ENCODE results near the gene XIRP1.

DNA sequence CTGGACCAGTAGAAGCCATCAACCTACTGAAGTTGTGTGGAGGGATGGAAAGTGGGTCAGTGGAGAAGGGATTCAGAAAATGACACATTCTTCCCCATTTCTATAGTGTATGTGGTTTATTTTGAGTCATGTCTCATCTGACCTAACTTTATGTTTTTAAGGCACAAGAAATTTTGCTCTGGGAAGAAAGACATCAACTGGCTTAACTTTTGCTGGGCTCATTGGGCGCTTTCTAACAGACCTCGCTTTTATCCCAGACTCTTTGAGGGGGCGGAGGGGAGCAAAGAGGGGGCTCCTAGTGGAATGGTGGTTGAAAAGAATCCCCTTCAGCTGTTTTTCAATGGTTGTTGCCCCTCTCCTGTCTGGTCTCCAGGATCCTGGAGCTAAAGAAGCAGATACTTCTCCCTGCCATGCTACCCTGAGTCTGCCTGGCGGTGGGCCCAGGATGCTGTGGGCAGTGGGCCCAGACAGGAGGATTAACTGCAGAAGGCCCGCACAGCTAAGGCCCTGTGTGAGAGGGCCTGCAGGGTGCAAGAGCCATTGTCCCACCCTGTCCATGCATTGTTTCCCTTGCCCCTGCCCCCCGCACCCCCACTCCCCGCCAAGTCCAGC lies 53.5 kb downstream of the XIRP1 start:
- TF ChIP-seq, protein P1, sequence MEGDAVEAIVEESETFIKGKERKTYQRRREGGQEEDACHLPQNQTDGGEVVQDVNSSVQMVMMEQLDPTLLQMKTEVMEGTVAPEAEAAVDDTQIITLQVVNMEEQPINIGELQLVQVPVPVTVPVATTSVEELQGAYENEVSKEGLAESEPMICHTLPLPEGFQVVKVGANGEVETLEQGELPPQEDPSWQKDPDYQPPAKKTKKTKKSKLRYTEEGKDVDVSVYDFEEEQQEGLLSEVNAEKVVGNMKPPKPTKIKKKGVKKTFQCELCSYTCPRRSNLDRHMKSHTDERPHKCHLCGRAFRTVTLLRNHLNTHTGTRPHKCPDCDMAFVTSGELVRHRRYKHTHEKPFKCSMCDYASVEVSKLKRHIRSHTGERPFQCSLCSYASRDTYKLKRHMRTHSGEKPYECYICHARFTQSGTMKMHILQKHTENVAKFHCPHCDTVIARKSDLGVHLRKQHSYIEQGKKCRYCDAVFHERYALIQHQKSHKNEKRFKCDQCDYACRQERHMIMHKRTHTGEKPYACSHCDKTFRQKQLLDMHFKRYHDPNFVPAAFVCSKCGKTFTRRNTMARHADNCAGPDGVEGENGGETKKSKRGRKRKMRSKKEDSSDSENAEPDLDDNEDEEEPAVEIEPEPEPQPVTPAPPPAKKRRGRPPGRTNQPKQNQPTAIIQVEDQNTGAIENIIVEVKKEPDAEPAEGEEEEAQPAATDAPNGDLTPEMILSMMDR (IDR thresholded peaks at IDR 0.05; ENCODE audit: low read length), result no peak
- TF ChIP-seq EZH2phosphoT487 (IDR thresholded peaks at IDR 0.05; ENCODE audit: low read length) (no peak), EZH2 (optimal IDR thresholded peaks at IDR 0.05; ENCODE audit: low read depth, low read length) (no peak)

Data from MM.1S (cell line).